Measurements from ENCODE around the gene HECTD3.
"Not testable (repeated sequence)": the region's sequence is repeated elsewhere in the genome, so short reads cannot be mapped to it uniquely, and the experiment has no call there.

The HECTD3 gene

DNA sequence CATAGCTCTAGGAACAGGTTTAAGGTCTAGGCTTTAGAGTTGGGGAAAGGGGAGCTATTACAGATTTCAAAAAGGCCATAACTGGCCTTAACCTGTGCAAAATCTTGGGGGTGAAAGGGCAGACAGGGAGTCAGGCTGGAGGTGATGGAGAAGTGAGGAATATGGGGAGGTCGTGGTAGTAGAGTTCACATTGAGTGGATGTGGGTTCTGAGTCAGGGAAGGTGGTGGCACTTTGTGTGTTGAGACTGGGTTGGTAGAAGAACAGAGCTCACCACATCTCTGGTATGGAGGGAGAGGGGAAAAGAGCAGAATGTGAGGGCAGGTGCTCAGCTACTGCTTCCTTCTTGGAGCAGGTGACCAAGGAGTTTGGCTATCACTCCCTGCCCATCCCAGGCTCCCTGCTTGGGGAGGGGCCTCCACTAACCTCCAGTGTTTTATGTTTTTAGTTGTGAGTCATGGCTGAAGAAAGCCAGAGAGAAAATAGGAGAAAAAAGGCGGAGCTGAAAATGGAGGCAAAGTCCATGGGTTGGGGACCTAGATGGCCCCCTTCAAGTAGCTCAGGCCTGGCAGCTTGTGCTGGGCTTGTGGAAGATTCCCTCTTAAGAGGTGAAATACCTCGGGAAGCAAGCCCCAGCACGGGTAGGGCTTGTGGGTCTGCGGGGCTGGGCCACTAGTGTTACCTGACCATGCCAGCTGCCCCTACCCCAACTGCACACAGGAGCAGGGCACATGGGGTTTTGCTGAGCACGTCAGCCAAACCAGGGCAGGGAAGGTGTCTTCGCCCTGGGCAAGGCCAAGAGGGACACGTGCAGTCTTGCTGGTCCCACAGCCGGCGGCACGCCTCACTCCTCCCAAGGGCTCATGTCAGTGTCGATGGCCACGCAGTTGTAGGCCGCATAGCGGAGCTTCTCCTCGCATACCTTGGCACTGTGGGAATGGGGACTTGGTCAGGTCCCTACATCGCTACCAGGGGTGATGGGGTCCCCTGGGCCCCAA is 8.2 kb downstream of the HECTD3 start:
- DNase-seq: peak in 1 of 42 donors; percentile 31
- intact Hi-C loops (cut with DNase I): loop anchor here (10.0 kb wide), 1 partner anchor 168 kb away; no protein-coding TSS in a partner anchor

DNA sequence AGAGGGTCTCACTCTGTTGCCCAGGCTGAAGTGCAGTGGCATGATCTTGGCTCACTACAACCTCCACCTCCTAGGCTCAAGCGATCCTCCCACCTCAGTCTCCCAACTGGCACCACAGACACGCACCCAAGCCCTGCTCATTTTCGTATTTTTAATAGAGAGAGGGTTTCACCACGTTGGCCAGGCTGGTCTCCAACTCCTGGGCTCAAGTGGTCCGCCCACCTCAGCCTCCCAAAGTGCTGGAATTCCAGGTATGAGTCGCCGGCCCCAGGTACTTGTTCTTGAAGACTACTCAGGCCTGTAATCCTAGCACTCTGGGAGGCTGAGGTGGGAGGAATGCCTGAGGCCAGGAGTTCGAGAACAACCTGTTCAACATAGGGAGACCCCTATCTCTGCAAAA is 9.5 kb downstream of the HECTD3 start:
- intact Hi-C loops (cut with DNase I): loop anchor here (10.0 kb wide), 1 partner anchor 167 kb away; no protein-coding TSS in a partner anchor
- not testable (repeated sequence) for DNase-seq

DNA sequence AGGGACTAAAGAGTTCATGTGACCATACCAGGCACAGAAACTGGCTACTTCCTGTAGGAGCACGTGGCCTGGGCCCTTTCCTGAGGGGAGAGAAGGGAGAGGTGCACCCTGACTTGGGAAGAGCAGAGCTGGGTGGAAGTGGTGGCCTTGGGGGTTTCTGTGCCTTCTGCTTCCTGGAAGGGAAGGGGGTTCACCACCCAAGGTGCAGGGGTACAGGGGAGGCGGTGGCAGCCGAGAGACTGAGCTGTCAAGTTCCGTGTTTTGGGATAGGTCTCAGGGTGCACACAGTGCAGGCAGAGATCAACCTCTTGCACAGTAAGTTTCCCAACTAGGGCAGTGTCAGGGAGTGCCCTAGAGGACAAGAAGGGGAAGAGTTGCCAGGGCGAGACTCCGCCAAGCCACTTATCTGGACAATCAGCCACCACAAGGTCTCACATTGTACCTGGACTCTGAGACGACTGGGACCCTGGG is 10.1 kb downstream of the HECTD3 start:
- intact Hi-C loops (cut with DNase I): loop anchor here (10.0 kb wide), 1 partner anchor 166 kb away; no protein-coding TSS in a partner anchor
- DNase-seq: peak in 1 of 42 donors; percentile 43

DNA sequence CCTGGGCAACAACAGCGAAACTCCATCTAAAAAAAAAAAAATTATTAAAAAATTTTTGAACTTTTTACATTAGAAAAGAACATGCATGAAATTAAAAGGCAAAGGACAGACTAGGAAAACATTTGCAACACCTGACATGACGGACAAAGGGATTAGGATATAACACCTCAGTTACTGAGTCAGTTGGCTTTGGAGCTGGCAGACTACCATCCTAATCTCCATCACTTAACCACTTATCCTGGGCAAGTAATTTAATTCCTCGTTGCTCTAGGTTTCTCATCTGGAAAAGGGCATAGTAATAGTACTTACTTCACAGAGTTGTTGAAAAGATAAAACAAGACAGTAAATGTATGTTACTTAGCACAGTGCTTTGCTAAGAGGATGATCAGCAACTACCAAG is 11.9 kb downstream of the HECTD3 start:
- DNase-seq: no peak
- intact Hi-C loops (cut with DNase I): no loop called here

DNA sequence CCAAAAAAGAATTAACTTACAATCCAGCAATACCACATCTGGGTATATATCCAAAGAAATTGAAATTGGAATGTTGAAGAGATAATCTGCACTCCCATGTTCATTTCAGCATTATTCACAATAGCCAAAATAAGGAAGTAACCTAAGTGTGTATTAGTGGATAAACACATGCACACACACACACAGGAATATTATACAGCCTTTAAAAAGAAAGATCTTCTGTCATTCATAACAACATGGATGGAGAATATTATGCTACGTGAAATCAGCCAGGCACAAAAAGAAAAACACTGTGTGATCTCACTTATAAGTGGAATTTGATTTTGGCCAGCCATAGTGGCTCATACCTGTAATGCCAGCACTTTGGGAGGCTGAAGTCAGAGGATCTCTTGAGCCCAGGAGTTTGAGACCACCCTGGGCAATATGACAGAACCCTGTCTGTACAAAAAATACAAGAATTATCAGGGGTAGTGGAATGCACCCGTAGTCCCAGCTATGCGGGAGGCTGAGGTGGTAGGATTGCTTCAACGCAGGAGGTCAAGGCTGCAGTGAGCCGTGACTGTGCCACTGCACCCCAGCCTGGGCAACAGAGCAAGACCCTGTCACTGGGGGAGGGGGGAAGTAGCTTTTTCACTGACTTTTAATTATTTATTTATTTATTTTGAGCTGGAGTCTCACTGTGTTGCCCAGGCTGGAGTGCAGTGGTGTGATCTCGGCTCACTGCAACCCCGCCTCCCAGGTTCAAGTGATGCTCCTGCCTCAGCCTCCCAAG is 15.5 kb downstream of the HECTD3 start:
- intact Hi-C loops (cut with DNase I): no loop called here
- DNase-seq: no peak

DNA sequence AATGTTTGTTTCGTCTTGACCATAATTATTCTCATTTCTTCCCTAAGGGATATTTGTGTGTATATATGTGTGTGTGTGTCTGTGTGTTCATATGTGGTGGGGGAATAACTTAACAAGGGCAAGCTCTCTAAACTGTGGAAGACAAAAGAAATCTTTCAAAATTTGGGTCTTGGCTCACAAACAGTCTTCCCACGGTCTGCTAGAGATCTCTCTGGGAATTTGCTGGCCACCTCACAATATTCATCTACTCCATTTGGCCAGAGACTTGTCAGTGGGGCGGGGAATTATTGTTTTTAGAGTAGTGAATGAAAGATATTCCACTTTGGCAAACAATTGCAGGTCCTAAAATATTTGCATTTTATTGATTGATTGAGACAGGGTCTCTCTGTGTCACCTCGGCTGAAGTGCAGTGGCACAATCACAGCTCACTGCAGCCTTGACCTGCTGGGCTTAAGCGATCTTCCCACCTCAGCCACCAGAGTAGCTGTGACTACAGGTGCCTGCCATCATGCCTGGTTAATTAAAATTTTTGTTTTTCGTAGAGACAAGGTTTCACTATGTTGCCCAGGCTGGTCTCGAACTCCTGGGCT is 16.7 kb downstream of the HECTD3 start:
- no peak for DNase-seq
- intact Hi-C loops (cut with DNase I): no loop called here

DNA sequence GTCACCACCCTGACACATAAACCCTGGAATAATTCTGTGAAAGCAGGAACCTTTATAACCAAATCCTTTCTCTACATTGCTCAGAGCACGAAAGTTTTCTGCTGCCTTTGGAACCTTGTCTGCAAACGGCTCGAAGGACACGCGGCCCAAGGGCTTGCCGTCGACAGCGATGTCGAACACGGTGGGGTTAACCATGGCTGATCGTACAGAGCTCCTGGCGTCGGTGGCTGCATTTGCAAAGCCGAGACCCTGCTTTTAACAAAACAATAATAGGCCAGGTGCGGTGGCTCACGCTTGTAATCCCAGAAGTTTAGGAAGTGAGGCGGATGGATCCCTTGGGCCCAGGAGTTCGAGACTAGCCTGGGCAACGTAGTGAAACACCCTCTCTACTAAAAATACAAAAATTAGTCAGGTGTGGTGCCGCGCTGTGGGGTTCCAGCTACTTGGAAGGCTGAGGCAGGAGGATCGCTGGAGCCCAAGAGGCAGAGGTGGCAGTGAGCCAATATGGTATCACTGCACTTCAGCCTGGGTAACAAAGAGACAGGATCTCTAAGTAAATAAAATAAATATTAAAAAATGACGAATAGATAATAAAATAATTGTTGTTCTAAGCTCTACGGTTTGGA is 22.5 kb downstream of the HECTD3 start:
- intact Hi-C loops (cut with DNase I): no loop called here
- DNase-seq: no peak

DNA sequence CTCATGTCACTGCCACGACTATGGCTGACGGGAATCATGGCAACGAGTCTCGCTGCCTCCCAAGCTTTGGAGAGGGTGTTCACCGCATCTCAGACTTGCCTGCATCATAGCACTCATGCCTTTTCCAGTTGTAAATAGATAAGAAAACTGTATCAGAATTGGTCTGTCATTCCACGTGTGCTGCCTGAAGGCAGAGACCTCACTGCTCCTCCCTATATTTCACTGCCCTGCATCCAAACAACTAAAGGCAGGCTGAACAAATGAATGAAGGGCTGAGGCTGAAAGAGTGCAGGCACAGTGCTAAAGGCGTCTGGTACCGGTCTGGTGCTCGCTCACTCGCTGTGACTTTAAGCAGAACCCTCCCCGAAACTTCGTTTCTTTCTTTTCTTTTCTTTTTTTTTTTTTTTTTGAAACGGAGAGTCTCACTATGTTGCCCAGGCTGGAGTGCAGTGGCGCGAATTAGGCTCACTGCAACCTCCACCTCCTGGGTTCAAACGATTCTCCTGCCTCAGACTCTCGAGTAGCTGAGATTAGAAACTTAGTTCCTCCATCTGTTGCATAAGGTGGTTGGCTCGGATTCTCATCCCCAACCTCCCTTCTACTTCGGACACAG is 25.3 kb downstream of the HECTD3 start:
- DNase-seq: no peak
- intact Hi-C loops (cut with DNase I): no loop called here

DNA sequence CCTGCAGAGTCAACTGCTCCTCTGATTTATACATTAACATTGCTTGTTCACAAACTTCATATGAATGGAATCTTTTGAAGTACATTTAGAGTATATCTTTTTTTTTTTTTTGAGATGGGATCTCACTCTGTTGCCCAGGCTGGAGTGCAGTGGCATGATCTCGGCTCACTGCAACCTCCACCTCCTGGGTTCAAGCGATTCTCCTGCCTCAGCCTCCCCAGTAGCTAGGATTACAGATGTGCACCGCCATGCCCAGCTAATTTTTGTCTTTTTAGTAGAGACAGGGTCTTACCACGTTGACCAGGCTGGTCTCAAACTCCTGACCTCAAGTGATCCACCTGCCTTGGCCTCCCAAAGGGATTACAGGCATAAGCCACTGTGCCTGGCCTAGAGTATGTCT is 33.8 kb downstream of the HECTD3 start:
- DNase-seq; intact Hi-C loops (cut with DNase I): not testable (repeated sequence)

DNA sequence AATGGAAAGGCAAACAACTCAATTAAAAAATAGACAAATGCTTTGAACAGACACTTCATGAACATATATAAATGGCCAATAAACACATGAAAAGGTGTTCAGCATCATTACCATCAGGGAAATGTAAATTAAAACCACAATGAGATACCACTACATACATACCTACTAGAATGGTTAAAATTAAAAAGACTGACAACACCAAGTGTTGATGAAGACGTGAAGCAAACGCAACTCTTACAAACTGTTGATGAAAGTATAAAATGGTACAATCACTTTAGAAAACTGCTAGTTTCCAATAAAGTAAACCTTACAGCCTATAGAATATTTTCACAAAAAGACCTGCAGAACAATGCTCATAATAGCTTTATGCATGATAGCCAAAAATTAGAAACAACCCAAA is 34.9 kb downstream of the HECTD3 start:
- DNase-seq: no peak
- intact Hi-C loops (cut with DNase I): no loop called here

DNA sequence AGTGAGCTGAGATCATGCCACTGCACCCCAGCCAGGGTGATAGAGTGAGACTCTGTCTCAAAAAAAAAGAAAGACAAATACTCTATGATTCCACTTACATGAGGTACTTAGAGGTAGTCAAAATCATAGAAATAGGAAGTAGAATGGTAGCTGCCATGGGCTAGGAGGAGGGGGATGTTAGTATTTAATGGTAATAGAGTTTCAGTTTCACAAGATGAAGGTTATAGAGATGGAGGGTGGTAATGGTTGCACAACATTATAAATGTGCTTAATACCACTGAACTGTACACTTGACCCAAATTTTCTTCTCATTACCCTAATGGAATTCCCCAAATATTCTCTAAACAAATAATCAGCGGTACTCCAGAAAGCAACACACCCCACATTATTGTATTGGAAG is 37.5 kb downstream of the HECTD3 start:
- intact Hi-C loops (cut with DNase I): no loop called here
- DNase-seq: no peak

DNA sequence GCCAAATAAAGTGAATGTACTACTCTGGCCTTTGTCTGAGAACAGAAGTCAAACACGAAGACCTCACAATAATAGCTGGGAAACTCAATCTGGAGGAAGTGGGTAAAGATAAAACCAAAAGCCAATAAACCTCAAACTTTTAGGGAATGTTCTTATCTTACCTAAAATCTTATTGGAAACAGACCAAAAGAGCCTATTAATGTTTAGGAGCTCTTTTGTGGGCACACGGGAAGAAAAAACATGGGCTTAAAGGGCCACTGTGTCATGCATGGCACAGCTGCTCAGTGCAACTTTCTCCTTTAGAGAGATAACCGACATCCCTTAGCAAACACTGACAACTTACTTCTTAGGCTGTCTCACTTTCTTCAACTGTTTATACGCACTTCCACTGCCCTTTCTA is 40.8 kb downstream of the HECTD3 start:
- no peak for DNase-seq
- intact Hi-C loops (cut with DNase I): no loop called here

DNA sequence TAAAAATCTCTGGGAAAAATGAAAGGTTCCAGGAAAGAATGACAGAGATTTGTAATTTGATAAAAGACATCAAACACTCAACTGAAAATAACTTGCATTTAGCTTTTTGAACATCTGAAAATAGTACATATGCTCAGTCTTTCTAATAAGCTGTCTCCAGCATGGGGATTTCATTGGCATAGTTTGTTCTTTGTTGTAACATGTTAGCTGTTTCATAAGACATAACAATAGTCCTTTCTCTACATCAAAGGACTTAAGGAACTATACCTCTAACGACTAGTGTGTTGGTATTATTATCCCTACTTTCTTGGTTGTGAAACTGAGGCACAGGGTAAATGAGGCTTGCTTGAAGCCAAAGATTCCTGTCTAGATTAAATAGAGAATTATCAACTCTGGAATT is 46.7 kb downstream of the HECTD3 start:
- no peak for DNase-seq
- intact Hi-C loops (cut with DNase I): no loop called here

DNA sequence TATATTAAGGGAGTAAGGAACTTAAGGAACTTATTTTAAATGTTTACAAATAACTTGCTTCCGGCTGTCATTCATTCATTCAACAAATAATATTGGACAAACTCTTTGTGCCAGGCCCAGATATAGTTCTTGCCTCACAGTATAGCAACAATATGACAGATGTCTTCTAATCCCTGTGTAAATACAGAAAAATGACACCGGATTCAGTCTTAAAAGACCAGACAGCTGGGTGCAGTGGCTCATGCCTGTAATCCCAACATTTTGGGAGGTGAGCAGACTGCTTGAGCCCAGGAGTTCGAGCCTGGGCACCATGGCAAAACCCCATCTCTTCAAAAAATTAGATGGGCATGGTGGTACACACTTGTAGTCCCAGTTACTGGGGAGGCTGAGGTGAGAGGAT is 48.4 kb downstream of the HECTD3 start:
- intact Hi-C loops (cut with DNase I): no loop called here
- DNase-seq: no peak

DNA sequence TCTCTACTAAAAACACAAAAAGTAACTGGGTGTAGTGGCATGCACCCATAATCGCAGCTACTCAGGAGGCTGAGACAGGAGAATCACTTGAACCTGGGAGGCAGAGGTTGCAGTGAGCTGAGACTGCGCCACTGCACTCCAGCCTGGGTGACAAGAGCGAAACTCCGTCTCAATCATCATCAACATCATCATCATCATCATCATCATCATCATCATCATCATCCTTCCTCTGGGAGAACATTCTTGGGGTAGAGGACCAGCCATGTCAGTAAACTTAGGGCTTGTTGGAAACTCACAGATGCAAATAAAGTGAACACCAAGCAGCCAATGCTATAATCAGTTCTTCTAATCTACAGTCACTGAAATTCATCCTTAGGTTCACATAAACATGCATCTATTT is 49.1 kb downstream of the HECTD3 start:
- intact Hi-C loops (cut with DNase I); DNase-seq: not testable (repeated sequence)

DNA sequence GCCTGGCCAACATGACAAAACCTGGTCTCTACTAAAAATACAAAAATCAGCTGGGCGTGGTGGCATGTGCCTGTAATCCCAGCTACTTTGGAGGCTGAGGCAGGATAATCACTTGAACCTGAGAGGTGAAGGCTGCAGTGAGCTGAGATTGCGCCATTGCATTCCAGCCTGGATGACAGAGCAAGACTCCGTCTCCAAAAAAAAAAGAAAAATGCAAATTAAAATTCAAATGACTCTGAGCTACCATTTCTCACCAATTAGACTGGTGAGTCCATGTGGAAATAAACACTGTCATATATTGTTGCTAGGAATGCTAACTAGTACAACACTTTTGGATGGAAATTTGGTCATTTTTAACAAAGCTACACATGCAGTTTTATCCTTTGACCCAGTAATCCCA is 53.6 kb downstream of the HECTD3 start:
- intact Hi-C loops (cut with DNase I); DNase-seq: not testable (repeated sequence)

DNA sequence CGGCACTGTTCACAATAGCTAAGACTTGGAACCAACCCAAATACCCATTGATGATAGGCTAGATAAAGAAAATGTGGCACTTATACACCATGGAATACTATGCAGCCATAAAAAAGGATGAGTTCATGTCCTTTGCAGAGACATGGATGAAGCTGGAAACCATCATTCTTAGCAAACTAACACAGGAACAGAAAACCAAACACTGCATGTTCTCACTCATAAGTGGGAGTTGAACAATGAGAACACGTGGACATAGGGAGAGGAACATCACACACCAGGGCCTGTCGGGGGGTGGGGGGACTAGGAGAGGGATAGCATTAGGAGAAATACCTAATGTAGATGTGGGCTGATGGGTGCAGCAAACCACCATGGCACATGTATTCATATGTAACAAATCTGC is 55.0 kb downstream of the HECTD3 start:
- DNase-seq; intact Hi-C loops (cut with DNase I): not testable (repeated sequence)
